ENCODE measurements around the gene CPNE9. TPM values are rescaled to one million over a fixed set of nuclear protein-coding genes. Genes with fewer than 3 reads are reported as not detected.
"Not testable (repeated sequence)": the region's sequence is repeated elsewhere in the genome, so short reads cannot be mapped to it uniquely, and the experiment has no call there.

CPNE9 gene
- total and polyA plus RNA-seq, 5 experiments from 2014 or later = 0.55 TPM; not detected in 4

GRCh38 chr3:9760779-9761505 is 57.3 kb downstream of the CPNE9 start:
- Mint-ChIP-seq H3K9me3 (no peaks in the 10 kb centered on the region), H3K4me1 (peaks cover 0 to 8% (median 2%) of the 10 kb centered on the region in 4 donors), H3K27me3 (no peaks in the 10 kb centered on the region), H3K27ac (peak overlapping the region in 3 of 10 donors; percentile 5 to 31 (median 8)), H3K4me3 (no peak overlapping the region), H3K36me3 (peaks cover 0 to 36% (median 11%) of the 10 kb centered on the region in 3 donors)
- no peak for ATAC-seq
- no peak for DNase-seq
- POLR2A ChIA-PET = interaction anchor here (0.5 kb wide), 1 partner anchor 23 kb away, joined by 3 read pairs; no protein-coding TSS in a partner anchor

DNA sequence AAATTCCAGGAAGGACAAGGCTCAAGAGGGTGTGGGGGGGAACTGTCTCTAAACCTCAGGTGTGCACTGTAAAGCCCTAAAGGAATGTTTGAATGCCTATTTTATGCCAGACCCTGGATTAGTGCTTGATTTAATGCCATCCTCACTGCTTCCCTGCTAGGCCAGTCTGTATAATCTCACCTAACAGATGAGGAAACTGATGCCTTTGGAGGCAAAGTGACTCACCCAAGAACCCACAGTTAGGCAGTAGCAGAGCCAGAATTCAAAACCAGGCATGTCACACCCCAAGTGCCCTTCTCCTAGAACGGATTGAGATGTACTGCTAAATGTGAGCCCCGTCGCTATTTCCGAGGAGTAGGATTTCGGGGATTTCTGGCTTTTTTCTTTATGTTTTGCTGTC is 58.3 kb downstream of the CPNE9 start:
- Mint-ChIP-seq H3K27me3 (no peaks in the 10 kb centered on the region), H3K36me3 (peaks cover 0 to 26% (median 11%) of the 10 kb centered on the region in 3 donors), H3K27ac (no peak overlapping the region), H3K9me3 (no peaks in the 10 kb centered on the region), H3K4me3 (no peak overlapping the region), H3K4me1 (peaks cover 3 to 11% (median 3%) of the 10 kb centered on the region in 4 donors)
- DNase-seq (no peak), ATAC-seq (no peak)
- POLR2A ChIA-PET = no interaction called here

- no peak overlapping the region for H3K27ac Mint-ChIP-seq
- H3K36me3 Mint-ChIP-seq = peaks cover 0 to 20% (median 11%) of the 10 kb centered on the region in 3 donors
- no peaks in the 10 kb centered on the region for H3K27me3 Mint-ChIP-seq
- H3K9me3 Mint-ChIP-seq = no peaks in the 10 kb centered on the region
- no peak overlapping the region for H3K4me3 Mint-ChIP-seq
- DNase-seq = no peak
- no peak for ATAC-seq
- POLR2A ChIA-PET = interaction anchor here (0.6 to 1.7 kb wide), 5 partner anchors 12 to 499 kb away, joined by 3 to 5 read pairs (median 5); partner anchors contain the start of gene OGG1
- H3K4me1 Mint-ChIP-seq = peaks cover 4 to 15% (median 12%) of the 10 kb centered on the region in 4 donors
Observed at GRCh38 chr3:9762871-9763270, 59.2 kb downstream of the CPNE9 start.

GRCh38 chr3:9765865-9766264 is 62.2 kb downstream of the CPNE9 start:
- peaks cover 0 to 3% (median 2%) of the 10 kb centered on the region in 3 donors for H3K36me3 Mint-ChIP-seq
- no peaks in the 10 kb centered on the region for H3K9me3 Mint-ChIP-seq
- POLR2A ChIA-PET = no interaction called here

DNA sequence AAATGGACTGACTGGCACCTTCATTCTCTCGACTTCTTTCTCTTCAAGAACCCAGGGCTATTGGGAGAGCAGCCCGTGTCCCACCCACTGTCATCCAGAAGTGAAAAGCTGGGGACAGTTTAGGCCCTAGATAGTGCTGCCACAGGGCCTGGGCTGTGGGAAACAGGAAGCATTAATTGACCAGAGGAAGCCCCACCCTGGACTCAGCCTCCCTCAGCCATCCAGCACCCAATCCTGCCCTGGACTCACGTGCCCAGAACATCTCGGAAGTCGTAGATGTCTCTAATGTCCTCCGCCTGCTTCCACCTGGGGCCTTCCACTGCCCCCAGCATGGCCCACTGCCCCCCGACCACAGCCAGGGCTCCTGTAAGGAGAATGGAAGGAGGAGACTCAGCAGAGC is 63.8 kb downstream of the CPNE9 start:
- Mint-ChIP-seq H3K36me3 (no peaks in the 10 kb centered on the region), H3K27ac (no peak overlapping the region), H3K9me3 (no peaks in the 10 kb centered on the region), H3K4me3 (no peak overlapping the region), H3K27me3 (peaks cover 0 to 1% (median 0%) of the 10 kb centered on the region in 5 donors), H3K4me1 (peaks cover 16 to 43% (median 29%) of the 10 kb centered on the region in 4 donors)
- POLR2A ChIA-PET = no interaction called here
- DNase-seq (no peak), ATAC-seq (no peak)

More at GRCh38 chr3:9765865-9766264, 62.2 kb downstream of the CPNE9 start:
- DNase-seq (no peak), ATAC-seq (no peak)
- Mint-ChIP-seq H3K4me3 (no peak overlapping the region), H3K4me1 (peaks cover 18 to 41% (median 27%) of the 10 kb centered on the region in 4 donors), H3K27ac (no peak overlapping the region), H3K27me3 (peaks cover 0 to under 1% (median 0%) of the 10 kb centered on the region in 5 donors)

- POLR2A ChIA-PET = no interaction called here
- H3K4me3 Mint-ChIP-seq = peak overlapping the region in 1 of 10 donors; percentile 40
- H3K27me3 Mint-ChIP-seq = peaks cover 0 to 1% (median 0%) of the 10 kb centered on the region in 5 donors
- no peaks in the 10 kb centered on the region for H3K36me3 Mint-ChIP-seq
- peaks cover 16 to 43% (median 29%) of the 10 kb centered on the region in 4 donors for H3K4me1 Mint-ChIP-seq
- ATAC-seq (no peak), DNase-seq (no peak)
- H3K9me3 Mint-ChIP-seq = no peaks in the 10 kb centered on the region
- peak overlapping the region in 2 of 10 donors; percentile 1 to 75 for H3K27ac Mint-ChIP-seq
Observed at GRCh38 chr3:9768141-9768775, 64.6 kb downstream of the CPNE9 start.

GRCh38 chr3:9769012-9769411 is 65.4 kb downstream of the CPNE9 start:
- peaks cover 16 to 43% (median 29%) of the 10 kb centered on the region in 4 donors for H3K4me1 Mint-ChIP-seq
- H3K9me3 Mint-ChIP-seq = no peaks in the 10 kb centered on the region
- POLR2A ChIA-PET = interaction anchor here (1.6 kb wide), 1 partner anchor 36 kb away, joined by 4 read pairs; no protein-coding TSS in a partner anchor
- ATAC-seq (no peak), DNase-seq (no peak)
- peak overlapping the region in 5 of 10 donors; percentile 1 to 79 (median 31) for H3K27ac Mint-ChIP-seq
- H3K4me3 Mint-ChIP-seq = peak overlapping the region; percentile 1 to 74 (median 56)
- H3K27me3 Mint-ChIP-seq = peaks cover 0 to 1% (median 0%) of the 10 kb centered on the region in 5 donors
- peaks cover 0 to 3% (median 0%) of the 10 kb centered on the region in 3 donors for H3K36me3 Mint-ChIP-seq

GRCh38 chr3:9769426-9770275 is 66.0 kb downstream of the CPNE9 start, which contains the start of gene CAMK1:
Gene CAMK1 (minus strand): TSS chr3:9769947. CDS start chr3:9767749, 2,198 bp downstream.
- Mint-ChIP-seq H3K4me3 (peak within 1 kb of the TSS; percentile 39 to 74 (median 62)), H3K27me3 (peaks cover 0 to 1% (median 0%) of the 10 kb centered on the region in 5 donors), H3K36me3 (peaks cover 0 to 3% (median 0%) of the 10 kb centered on the region in 3 donors), H3K27ac (peak within 1 kb of the TSS in 7 of 10 donors; percentile 1 to 79 (median 40)), H3K9me3 (no peaks in the 10 kb centered on the region), H3K4me1 (peaks cover 16 to 43% (median 29%) of the 10 kb centered on the region in 4 donors)
- DNase-seq = peak in 7 of 10 donors; percentile 16 to 46 (median 36)
- peak; percentile 95 to 97 for ATAC-seq
- POLR2A ChIA-PET = interaction anchor here (1.6 kb wide), 1 partner anchor 35 kb away, joined by 4 read pairs; no protein-coding TSS in a partner anchor

DNA sequence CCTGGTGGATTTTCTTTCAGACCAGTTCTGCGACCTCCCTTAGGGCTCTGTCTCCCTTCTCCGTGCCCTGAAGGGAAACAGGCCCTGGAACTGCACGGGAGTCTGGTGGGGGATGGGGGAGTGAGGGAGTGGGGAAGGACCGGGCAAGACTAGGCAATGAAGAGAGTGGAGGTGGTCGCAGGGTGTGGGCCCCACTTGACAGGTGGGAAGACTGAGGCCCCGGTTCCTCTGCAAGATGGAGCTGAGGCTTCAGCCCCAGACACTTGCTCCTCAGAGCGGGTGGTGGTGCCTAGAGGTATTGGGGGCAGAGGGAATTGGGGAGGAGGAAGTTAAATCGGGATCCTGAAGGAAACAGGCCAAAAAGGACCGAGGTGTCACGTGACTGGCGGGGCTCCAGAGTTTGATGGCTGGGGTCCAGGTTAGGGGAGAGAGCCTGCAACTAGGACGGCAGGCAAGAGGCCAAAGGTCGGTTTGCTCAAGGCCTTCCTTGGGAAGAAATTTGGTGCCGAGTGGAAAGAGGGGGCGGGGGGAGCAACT is 66.7 kb downstream of the CPNE9 start:
- Mint-ChIP-seq H3K9me3 (no peaks in the 10 kb centered on the region), H3K4me1 (peaks cover 18 to 43% (median 29%) of the 10 kb centered on the region in 4 donors), H3K36me3 (peaks cover 0 to 3% (median 0%) of the 10 kb centered on the region in 3 donors), H3K27ac (peak overlapping the region in 3 of 10 donors; percentile 40 to 75 (median 60)), H3K27me3 (peaks cover 0 to 1% (median 0%) of the 10 kb centered on the region in 5 donors), H3K4me3 (peak overlapping the region; percentile 4 to 67 (median 48))
- POLR2A ChIA-PET = interaction anchor here (1.6 kb wide), 1 partner anchor 34 kb away, joined by 4 read pairs; no protein-coding TSS in a partner anchor
- DNase-seq (no peak), ATAC-seq (peak in 1 of 2 donors; percentile 6)

- DNase-seq, POLR2A ChIA-PET, H3K36me3 Mint-ChIP-seq, H3K27me3 Mint-ChIP-seq, H3K9me3 Mint-ChIP-seq, ATAC-seq: not testable (repeated sequence)
- peak overlapping the region in 2 of 10 donors; percentile 73 to 75 for H3K27ac Mint-ChIP-seq
- H3K4me3 Mint-ChIP-seq = peak overlapping the region in 9 of 10 donors; percentile 22 to 71 (median 50)
- peaks cover 21 to 46% (median 30%) of the 10 kb centered on the region in 4 donors for H3K4me1 Mint-ChIP-seq
Observed at GRCh38 chr3:9771007-9771406, 67.4 kb downstream of the CPNE9 start.

- POLR2A ChIA-PET = interaction anchor here (1.1 to 1.6 kb wide), 2 partner anchors 16 to 128 kb away, joined by 3 to 5 read pairs; partner anchors contain the start of genes ARPC4, MTMR14 and TADA3
- Mint-ChIP-seq H3K9me3 (no peaks in the 10 kb centered on the region), H3K27me3 (no peaks in the 10 kb centered on the region), H3K27ac (peak overlapping the region in 2 of 10 donors; percentile 36 to 63), H3K4me3 (no peak overlapping the region), H3K36me3 (peaks cover 0 to 10% (median 0%) of the 10 kb centered on the region in 3 donors), H3K4me1 (peaks cover 32 to 55% (median 54%) of the 10 kb centered on the region in 4 donors)
- ATAC-seq (no peak), DNase-seq (no peak)
Observed at GRCh38 chr3:9776896-9777693, 73.5 kb downstream of the CPNE9 start.
